ENCODE data around the gene RABGAP1L. TPM values are rescaled to one million over a fixed set of nuclear protein-coding genes. Genes with fewer than 3 reads are reported as not detected.

The RABGAP1L gene
- total RNA-seq, 6 donors from 2014 or later = 41.3 to 229 (median 85.3) TPM

GRCh38 chr1:174902531-174903099 lies 743.3 kb downstream of the RABGAP1L start:
- no peak for ATAC-seq (ENCODE audit: low FRiP score in 2 of 2)

GRCh38 chr1:174911606-174912005 lies 752.3 kb downstream of the RABGAP1L start:
- Histone ChIP-seq H3K4me3 (no peak overlapping the region), H3K27ac (no peak overlapping the region), H3K36me3 (no peaks in the 10 kb centered on the region), H3K9me3 (peaks cover 0 to 3% (median 0%) of the 10 kb centered on the region in 4 donors), H3K27me3 (no peaks in the 10 kb centered on the region), H3K4me1 (no peaks in the 10 kb centered on the region)
- 93 to 99% methylated on average over 3 of the region's 3 CpGs for WGBS, 2 donors
- DNase-seq (no peak), ATAC-seq (ENCODE audit: low FRiP score in 2 of 2) (no peak)
- TF ChIP-seq POLR2AphosphoS5 (IDR thresholded peaks at IDR 0.05) = no peak
- no peak for TF ChIP-seq CTCF (IDR thresholded peaks at IDR 0.05)
- TF ChIP-seq EP300 (IDR thresholded peaks at IDR 0.05) = no peak
- TF ChIP-seq POLR2A (IDR thresholded peaks at IDR 0.05) = no peak

More at GRCh38 chr1:174902531-174903099, 743.3 kb downstream of the RABGAP1L start:
- TF ChIP-seq POLR2AphosphoS5 (IDR thresholded peaks at IDR 0.05) (no peak), POLR2A (IDR thresholded peaks at IDR 0.05) (no peak), CTCF (IDR thresholded peaks at IDR 0.05) (no peak), EP300 (IDR thresholded peaks at IDR 0.05) (no peak)
- Histone ChIP-seq H3K4me3 (no peak overlapping the region), H3K27ac (no peak overlapping the region), H3K36me3 (no peaks in the 10 kb centered on the region), H3K9me3 (peaks cover 0 to 3% (median 0%) of the 10 kb centered on the region in 4 donors), H3K4me1 (peaks cover 0 to 8% (median 3%) of the 10 kb centered on the region in 4 donors), H3K27me3 (no peaks in the 10 kb centered on the region)
- no peak for DNase-seq
- 77 to 90% methylated on average over 4 of the region's 4 CpGs for WGBS, 2 donors

- ATAC-seq (ENCODE audit: low FRiP score in 2 of 2) (no peak), DNase-seq (no peak)
- Histone ChIP-seq H3K27ac (no peak overlapping the region), H3K27me3 (no peaks in the 10 kb centered on the region), H3K9me3 (peaks cover 0 to under 1% (median 0%) of the 10 kb centered on the region in 4 donors), H3K4me1 (no peaks in the 10 kb centered on the region), H3K36me3 (no peaks in the 10 kb centered on the region), H3K4me3 (no peak overlapping the region)
- no peak for TF ChIP-seq POLR2AphosphoS5 (IDR thresholded peaks at IDR 0.05)
- no peak for TF ChIP-seq EP300 (IDR thresholded peaks at IDR 0.05)
- TF ChIP-seq POLR2A (IDR thresholded peaks at IDR 0.05) = no peak
- TF ChIP-seq CTCF (IDR thresholded peaks at IDR 0.05) = no peak
Observed at GRCh38 chr1:174912264-174912663, 752.9 kb downstream of the RABGAP1L start.

GRCh38 chr1:174913225-174913903 lies 754.0 kb downstream of the RABGAP1L start:
- ATAC-seq (ENCODE audit: low FRiP score in 2 of 2) (no peak), DNase-seq (no peak)
- Histone ChIP-seq H3K36me3 (no peaks in the 10 kb centered on the region), H3K27ac (no peak overlapping the region), H3K4me3 (no peak overlapping the region), H3K9me3 (no peaks in the 10 kb centered on the region), H3K27me3 (no peaks in the 10 kb centered on the region), H3K4me1 (no peaks in the 10 kb centered on the region)
- 73 to 75% methylated on average over 5 of the region's 5 CpGs for WGBS, 2 donors
- TF ChIP-seq EP300 (IDR thresholded peaks at IDR 0.05) = no peak
- no peak for TF ChIP-seq POLR2A (IDR thresholded peaks at IDR 0.05)
- no peak for TF ChIP-seq CTCF (IDR thresholded peaks at IDR 0.05)
- TF ChIP-seq POLR2AphosphoS5 (IDR thresholded peaks at IDR 0.05) = no peak
